ENCODE data around the gene LRIG1.
A peak's percentile ranks its signal among the peaks of the same experiment; 100 is the strongest.

The LRIG1 gene

DNA sequence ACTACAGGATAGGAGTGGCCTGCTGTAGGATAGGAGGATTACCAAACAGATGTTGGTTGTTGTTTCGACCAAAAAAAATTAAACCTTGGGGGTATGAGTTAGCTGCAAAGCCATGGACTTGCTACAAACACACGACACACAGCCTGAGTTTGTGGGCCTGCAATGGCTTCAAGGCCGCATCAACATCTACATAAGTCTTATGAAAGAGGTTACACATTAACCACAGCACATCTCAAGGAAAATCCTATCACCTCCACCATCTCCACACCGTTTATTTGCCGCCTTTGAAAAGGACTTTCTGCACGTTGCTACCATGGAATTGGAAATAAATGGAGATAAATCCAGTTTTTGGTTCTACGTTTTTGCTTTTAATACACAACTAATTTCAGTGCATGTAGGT is 23.0 kb downstream of the LRIG1 start:
- DNase-seq (ENCODE audit: insufficient read length, low spot score) (no peak), FAIRE-seq (no peak)
- TF ChIP-seq POLR2A (IDR thresholded peaks at IDR 0.05; ENCODE audit: low read depth, low read length) = no peak

DNA sequence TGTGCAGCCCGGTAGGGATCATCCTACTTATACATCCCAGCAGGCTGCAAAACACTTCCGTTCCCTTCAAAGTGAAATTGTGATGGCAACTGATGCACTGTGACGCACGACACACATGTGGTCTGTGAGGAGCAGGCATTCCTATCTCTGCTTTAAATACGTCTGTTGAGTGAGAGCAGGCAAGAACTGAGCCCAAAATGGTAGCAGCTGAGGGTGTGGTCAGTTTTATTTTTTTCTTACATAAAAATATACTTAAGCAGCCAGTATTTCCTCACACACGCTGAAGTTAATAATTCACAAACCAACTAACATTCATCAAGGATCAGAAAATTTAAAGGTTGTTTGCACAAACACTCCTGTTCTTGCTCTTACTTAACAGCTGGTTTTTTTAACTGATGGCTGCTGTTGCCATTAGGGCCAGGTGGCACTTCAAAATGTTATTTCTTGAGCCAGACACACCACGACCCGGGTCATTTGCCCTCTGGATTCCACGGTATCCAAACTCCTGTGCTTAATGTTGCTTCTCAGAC is 23.9 kb downstream of the LRIG1 start:
- FAIRE-seq = no peak
- DNase-seq (ENCODE audit: insufficient read length, low spot score) = no peak
- no peak for TF ChIP-seq POLR2A (IDR thresholded peaks at IDR 0.05; ENCODE audit: low read depth, low read length)

DNA sequence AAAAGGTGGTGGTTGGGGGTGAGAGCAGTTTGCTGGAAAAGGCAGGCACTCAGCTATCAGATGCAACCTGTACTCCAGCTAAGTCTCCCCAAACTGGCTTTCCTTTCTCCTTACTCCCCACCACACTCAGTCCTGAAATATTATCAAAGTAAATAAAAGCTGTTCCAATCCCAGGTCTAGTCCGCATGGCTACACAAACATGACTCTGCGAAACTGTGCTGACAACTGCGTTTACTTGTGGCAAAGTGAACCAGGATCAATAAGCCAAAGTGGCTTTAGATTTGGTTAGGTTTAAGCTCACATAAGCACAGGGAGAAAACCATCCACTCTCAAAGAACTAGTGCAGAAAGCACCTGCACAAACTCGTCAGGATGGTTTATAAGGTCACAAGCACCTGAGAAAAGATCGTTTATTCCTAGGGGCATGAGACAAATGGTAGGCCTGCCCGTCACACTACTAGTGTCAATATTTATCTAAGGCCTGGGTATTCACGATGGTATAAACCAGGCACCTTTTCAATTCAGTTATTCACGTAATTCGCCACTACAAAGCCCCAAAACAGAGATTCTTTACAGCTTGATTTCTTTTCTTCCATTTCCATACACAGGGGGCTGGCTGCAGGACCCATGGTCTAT is 25.3 kb downstream of the LRIG1 start:
- no peak for DNase-seq (ENCODE audit: insufficient read length, low spot score)
- no peak for FAIRE-seq
- no peak for TF ChIP-seq POLR2A (IDR thresholded peaks at IDR 0.05; ENCODE audit: low read depth, low read length)

DNA sequence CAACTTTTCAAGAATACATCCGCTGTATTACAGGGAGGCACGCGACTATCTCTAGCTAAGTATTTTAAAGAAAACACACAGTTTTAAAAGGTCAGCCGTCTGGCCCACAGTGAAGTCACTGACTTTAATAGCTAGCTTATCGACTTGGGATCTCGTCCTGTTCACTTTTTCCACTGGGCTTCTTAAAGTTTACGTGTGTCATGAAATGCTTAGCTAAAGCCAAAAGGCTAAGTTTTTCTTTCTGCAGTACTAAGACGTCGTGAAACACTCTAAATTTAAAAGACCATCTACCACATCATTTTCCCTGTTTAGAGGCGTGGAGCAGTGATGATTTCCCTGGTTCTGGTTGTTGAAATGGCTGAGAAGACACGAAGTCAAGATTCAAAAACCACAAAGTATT is 27.1 kb downstream of the LRIG1 start:
- DNase-seq (ENCODE audit: insufficient read length, low spot score) (no peak), FAIRE-seq (no peak)
- no peak for TF ChIP-seq POLR2A (IDR thresholded peaks at IDR 0.05; ENCODE audit: low read depth, low read length)

DNA sequence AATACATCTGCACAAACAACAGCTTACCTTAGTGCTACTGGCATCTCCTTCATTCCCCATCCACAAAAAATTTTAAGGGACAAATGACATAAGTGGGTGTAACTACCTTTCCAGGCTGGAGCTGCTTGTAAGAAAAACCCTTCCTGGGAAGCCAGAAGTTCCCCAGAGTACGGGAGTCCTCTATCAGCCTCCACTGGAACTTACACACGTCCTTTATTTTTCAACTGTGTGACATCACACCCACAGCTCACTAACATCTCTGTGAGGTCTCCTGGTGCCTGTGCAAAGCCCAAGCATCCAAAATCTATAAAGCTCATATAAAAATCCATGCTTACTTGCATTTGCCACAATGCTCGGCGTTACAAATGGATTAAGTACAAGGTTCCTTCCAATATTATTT is 27.6 kb downstream of the LRIG1 start:
- no peak for TF ChIP-seq POLR2A (IDR thresholded peaks at IDR 0.05; ENCODE audit: low read depth, low read length)
- DNase-seq (ENCODE audit: insufficient read length, low spot score) = no peak
- no peak for FAIRE-seq

DNA sequence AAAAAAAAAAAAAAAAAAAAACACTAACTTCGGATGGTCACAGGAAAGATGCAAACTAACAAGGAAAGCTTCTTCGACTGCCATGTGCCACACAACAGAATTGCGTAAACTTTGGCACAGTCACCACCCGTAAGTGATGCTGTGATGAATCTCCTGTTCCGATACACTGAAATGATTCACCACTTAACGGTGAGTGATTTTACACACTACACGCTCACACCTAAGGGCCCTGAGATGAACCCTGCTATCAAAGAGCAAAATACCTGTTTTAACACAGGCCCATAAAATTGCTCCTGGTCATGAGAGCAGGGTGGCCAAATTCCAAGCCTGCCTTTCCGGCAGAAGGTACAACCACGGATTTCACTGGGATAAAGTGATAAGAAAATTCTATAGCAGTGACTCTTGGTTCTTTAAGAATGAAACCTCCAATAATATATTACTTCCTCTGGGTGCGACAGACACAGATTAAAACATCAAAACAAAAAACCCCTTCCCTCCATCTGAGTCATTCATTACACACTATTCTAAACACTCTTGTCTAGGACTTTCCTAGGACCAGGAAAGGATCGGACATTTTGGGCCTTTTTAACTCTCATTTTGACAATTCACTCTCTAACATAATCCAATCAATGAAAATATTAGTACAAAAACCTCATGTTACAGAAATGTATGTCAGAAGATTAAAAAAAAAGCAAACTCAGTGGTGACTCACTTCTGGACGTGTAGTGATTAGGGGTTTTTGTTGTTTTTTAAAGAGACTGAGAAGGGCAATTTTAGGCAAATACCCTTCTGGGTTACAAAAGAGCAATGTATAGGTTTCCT is 28.3 kb downstream of the LRIG1 start:
- peak; percentile 78 for FAIRE-seq
- peak; percentile 63 for DNase-seq (ENCODE audit: insufficient read length, low spot score)
- no peak for TF ChIP-seq POLR2A (IDR thresholded peaks at IDR 0.05; ENCODE audit: low read depth, low read length)

DNA sequence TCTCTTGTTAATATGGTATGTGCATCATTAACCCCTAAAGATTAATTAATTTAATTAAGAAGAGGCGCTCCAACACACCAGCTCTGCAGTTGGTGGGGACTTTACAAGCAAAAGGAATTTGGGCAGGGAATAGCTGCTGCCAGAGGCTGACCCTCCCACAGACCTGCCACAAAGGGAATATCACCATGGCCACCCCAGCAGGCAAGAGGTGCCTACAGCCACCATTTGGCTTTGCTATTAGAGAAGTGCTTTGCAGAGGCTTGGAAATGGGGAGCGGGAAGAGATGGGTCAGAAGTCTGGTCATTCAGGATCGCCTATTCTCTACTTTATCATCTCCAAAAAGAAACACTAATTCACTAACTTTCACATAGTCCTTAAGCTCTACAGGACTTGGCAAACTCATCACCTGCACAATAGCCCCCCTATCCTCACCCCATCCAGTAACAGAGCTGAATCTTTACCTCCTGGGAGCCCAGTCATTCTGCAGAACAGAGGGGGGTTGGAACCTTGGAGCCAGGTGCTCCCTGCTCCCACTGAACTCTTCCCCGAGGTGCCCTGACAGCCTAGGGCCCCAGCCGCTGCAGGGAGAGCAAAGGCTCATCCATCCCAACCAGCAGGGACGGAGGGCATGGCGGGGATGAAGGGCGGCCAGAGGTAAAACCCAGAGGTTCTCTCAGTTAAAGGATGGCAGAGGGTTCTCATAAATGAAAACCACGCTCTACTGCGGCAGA is 29.7 kb downstream of the LRIG1 start:
- DNase-seq (ENCODE audit: insufficient read length, low spot score) (no peak), FAIRE-seq (no peak)
- no peak for TF ChIP-seq POLR2A (IDR thresholded peaks at IDR 0.05; ENCODE audit: low read depth, low read length)

DNA sequence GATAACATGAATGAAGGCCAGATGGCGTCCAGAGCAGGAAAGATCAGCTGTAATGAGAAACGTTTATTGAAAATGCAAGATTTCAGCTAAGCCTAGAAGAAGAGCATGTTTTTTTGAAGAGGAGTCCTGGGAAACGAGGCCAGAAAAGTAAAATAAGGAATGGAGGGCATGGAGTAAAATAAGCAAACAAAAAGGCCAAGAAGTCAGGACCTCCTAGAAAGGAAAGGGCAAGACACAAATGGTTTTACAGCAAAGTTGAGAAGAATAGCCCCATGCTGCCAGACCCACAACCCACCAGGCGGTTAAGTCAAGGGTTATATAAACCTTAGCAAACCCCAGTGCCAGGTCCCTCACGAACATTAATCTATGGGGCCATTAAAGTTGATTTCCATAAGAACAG is 30.5 kb downstream of the LRIG1 start:
- FAIRE-seq = no peak
- no peak for TF ChIP-seq POLR2A (IDR thresholded peaks at IDR 0.05; ENCODE audit: low read depth, low read length)
- DNase-seq (ENCODE audit: insufficient read length, low spot score) = no peak

DNA sequence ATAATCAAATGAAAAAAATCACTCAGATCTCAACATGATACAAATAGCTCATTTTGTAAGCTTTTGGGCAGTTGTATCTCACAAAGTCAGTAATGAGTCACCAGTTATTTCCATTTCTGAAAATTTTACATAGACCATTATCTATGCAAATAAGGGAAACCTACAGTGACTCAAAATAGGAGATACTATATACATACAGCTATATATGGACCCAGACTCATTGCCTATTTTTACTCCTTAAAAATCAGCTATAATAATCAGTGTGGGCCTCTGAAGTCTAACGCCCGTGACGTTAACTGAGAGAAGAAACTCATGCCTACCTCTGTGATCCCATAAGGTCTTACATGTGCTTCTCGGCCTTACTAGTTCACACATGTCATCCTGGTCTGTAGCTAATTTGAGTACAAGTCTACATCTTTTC is 31.6 kb downstream of the LRIG1 start:
- no peak for TF ChIP-seq POLR2A (IDR thresholded peaks at IDR 0.05; ENCODE audit: low read depth, low read length)
- FAIRE-seq (no peak), DNase-seq (ENCODE audit: insufficient read length, low spot score) (no peak)

DNA sequence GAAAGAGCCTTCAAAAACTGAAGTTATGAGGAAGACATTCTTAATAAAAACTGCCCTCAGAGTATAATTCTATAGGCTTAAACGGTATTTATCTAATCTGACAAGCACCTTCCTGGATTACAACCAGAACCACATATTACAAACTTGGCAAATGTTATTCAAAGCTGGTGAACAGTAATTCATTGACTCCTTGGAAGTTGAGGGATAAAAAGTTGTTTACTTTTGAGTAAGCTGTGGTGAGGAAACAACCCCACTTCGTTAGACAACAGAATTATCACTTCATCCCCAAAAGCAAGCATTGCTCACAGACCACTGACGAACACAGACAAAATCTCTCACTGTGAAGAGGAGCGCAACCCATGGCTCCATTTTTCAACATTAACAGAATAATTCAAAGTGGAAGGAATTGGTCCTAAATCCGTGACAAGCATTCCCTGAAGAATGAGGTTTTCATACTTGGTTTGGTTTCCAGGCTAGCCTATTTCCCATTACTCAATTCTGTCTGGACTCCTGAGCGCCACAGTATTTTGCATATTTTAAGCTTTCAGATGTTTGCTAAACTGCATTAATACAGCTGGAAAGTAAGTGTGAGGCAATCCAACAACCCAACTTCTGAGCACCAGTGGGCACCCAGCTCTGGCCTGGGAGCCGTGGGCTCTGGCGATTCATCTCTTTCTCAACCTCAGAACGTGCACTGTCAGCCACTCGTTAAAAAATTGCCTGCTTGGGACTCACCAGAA is 32.7 kb downstream of the LRIG1 start:
- FAIRE-seq (no peak), DNase-seq (ENCODE audit: insufficient read length, low spot score) (no peak)

DNA sequence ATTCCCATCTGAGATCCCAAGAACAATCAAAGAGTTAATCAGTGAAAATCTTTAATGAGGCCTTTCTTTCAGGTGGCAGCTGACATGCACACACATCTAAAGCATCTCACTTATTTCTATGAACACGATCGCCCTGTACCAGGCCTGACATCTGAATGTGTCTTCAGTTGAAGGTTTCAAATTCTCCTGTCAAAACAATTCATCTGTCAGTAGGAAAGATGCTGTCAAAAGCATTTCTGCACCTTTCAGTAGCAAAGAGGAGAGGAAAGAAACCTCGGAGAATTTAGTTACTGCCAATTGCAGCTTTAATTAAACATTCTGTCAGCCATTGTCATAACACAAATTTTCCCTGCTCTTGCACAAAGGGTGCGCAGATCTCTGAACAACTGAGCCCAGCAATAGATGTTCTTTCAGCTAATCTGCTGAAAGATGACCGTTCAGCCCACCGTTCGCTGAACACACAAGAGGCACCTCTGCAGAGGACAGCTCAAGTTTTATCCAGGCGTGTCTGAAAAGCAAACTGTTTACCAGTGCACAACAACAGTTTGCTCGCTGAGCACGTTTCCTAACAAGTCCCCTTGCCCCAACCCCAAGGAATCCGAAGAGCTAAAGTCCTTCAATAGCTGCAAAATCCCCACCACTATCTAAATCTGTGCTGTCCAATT is 34.1 kb downstream of the LRIG1 start:
- FAIRE-seq = no peak
- TF ChIP-seq POLR2A (IDR thresholded peaks at IDR 0.05; ENCODE audit: low read depth, low read length) = no peak
- DNase-seq (ENCODE audit: insufficient read length, low spot score) = no peak

More for the DNA sequence above, 32.7 kb downstream of the LRIG1 start:
- TF ChIP-seq POLR2A (IDR thresholded peaks at IDR 0.05; ENCODE audit: low read depth, low read length) = no peak

DNA sequence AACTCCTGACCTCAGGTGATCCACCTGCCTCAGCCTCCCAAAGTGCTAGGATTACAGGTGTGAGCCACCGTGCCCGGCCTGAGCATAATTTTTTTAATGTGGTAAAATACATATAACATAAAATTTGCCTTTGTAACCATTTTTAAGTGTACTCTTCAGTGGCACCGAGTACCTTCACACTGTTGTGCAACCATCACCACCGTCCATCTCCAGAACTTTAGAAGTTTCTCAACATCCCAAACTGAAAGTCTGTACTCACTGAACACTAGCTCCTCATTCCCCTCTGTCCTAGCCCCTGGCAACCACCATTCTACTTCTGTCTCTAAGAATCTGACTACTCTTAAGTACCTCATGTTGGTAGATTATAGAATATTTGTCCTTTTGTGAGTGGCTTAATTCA is 35.2 kb downstream of the LRIG1 start:
- TF ChIP-seq POLR2A (IDR thresholded peaks at IDR 0.05; ENCODE audit: low read depth, low read length) = no peak
- DNase-seq (ENCODE audit: insufficient read length, low spot score) = no peak
- FAIRE-seq = no peak

DNA sequence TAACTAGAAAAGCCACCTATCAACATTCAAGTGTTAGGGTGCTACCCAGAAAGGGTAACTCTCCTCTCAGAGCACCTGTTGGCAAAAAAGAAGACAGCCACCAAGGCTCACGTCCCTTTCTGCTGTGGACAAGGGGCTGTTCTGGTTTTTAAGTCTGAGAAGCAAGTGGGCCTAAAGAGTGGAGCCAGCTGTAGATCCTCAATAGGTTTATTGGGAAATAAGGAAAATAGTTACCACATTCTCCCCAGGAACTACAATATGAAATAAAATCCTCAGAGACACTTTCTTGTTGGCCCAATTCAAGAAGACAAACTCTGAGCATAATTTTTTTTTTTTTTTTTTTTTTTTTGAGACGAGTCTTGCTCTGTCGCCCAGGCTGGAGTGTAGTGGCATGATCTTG is 35.8 kb downstream of the LRIG1 start:
- no peak for FAIRE-seq
- no peak for DNase-seq (ENCODE audit: insufficient read length, low spot score)
- no peak for TF ChIP-seq POLR2A (IDR thresholded peaks at IDR 0.05; ENCODE audit: low read depth, low read length)

Measured in H54 (cell line).